SK-N-SH (cell line): Measurements from ENCODE around the gene PTDSS2.

Experiments
- CHD2 ChIP-seq: fragments of 150-350 bp; IDR thresholded peaks from 2 replicates; pipeline ENCODE4 v1.6.1; 2018; ENCODE audit warnings: low read length; ENCODE audit not compliant: partially characterized antibody
- EP300 ChIP-seq, 2 experiments: IDR thresholded peaks; 2 replicates each; pipeline versions ENCODE4 v1.4.0 to v1.6.1; 2012; ENCODE audit warnings: borderline replicate concordance in 1 of 2, low read depth in 1 of 2, low read length in 1 of 2
- EZH2phosphoT487 ChIP-seq: fragments of 200-600 bp; sonication (generic); IDR thresholded peaks from 2 replicates; pipeline ENCODE4 v1.6.1; 2017; ENCODE audit warnings: low read depth, mixed run types, mild to moderate bottlenecking, antibody characterized with exemption, moderate library complexity, borderline replicate concordance
- MAX ChIP-seq: IDR thresholded peaks from 2 replicates; pipeline ENCODE4 v1.4.0; 2012; ENCODE audit warnings: low read depth
- NRF1 ChIP-seq: IDR thresholded peaks from 2 replicates; pipeline ENCODE4 v1.6.1; 2012; ENCODE audit warnings: low read depth, mild to moderate bottlenecking, low read length
- RAD21 ChIP-seq: IDR thresholded peaks from 2 replicates; pipeline ENCODE4 v1.6.1; 2012; ENCODE audit warnings: mild to moderate bottlenecking, low read length
- USF2 ChIP-seq: fragments of 150-350 bp; IDR thresholded peaks from 2 replicates; pipeline ENCODE4 v1.6.1; 2017; ENCODE audit warnings: antibody characterized with exemption, low read length, low read depth, borderline replicate concordance
- TF ChIP-seq, protein P1 (sequence below): fragments of 200-600 bp; sonication (generic); IDR thresholded peaks from 2 replicates; pipeline ENCODE4 v1.6.1; 2017; ENCODE audit warnings: antibody characterized with exemption, mild to moderate bottlenecking, moderate library complexity

GRCh38 chr11:426851-427250 is 23.2 kb upstream of the PTDSS2 start:
- TF ChIP-seq, protein P1, sequence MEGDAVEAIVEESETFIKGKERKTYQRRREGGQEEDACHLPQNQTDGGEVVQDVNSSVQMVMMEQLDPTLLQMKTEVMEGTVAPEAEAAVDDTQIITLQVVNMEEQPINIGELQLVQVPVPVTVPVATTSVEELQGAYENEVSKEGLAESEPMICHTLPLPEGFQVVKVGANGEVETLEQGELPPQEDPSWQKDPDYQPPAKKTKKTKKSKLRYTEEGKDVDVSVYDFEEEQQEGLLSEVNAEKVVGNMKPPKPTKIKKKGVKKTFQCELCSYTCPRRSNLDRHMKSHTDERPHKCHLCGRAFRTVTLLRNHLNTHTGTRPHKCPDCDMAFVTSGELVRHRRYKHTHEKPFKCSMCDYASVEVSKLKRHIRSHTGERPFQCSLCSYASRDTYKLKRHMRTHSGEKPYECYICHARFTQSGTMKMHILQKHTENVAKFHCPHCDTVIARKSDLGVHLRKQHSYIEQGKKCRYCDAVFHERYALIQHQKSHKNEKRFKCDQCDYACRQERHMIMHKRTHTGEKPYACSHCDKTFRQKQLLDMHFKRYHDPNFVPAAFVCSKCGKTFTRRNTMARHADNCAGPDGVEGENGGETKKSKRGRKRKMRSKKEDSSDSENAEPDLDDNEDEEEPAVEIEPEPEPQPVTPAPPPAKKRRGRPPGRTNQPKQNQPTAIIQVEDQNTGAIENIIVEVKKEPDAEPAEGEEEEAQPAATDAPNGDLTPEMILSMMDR = no peak
- no peak for TF ChIP-seq USF2
- TF ChIP-seq MAX = no peak
- TF ChIP-seq EZH2phosphoT487 = no peak
- TF ChIP-seq EP300 (IDR thresholded peaks at IDR 0.05; ENCODE audit: borderline replicate concordance in 1 of 2, low read depth in 1 of 2, low read length in 1 of 2) = no peak
- no peak for TF ChIP-seq RAD21
- no peak for TF ChIP-seq NRF1
- TF ChIP-seq CHD2 = no peak
